Spleen (tissue), 7 donors: ENCODE results near the gene TEX14.

Experiments
- CTCF ChIP-seq, 11 experiments: fragments of 200-600 bp in 7 of 11; fragments of 450-650 bp in 4 of 11; sonication (generic) in 4 of 11; IDR thresholded peaks in 8 of 11; conservative IDR thresholded peaks in 3 of 11; 1 replicate in 7 of 11; 2 replicates in 4 of 11; pipeline versions ENCODE4 v1.4.0 to v1.8.0; 2016 to 2021; ENCODE audit warnings: antibody characterized with exemption in 11 of 11, inconsistent platforms in 4 of 11, mild to moderate bottlenecking in 1 of 11
- POLR2A ChIP-seq, 3 donors: fragments of 450-650 bp; IDR thresholded peaks; one replicate each; pipeline ENCODE4 v1.5.1; 2017; ENCODE audit warnings: antibody characterized with exemption in 3 of 3, mild to moderate bottlenecking in 1 of 3
- POLR2AphosphoS5 ChIP-seq, 3 donors: sonication (generic); formaldehyde crosslinking; IDR thresholded peaks; one replicate each; pipeline ENCODE4 v1.5.1; 2017; ENCODE audit warnings: antibody characterized with exemption in 3 of 3
- donor health status: DM: no; HTN: no; CAD: no; lungs with moderate emphysema.
- donor health status: DM: no; HTN: no; CAD: no.
- donor health status: DM: no; HTN: no; CAD: no.

- TF ChIP-seq CTCF (IDR thresholded peaks at IDR 0.05 in 8 of 11, conservative IDR thresholded peaks at IDR 0.05 in 3 of 11) (no peak), POLR2A (IDR thresholded peaks at IDR 0.05) (no peak), POLR2AphosphoS5 (IDR thresholded peaks at IDR 0.05) (no peak)
Measured at GRCh38 chr17:58583486-58583885, 108.4 kb downstream of the TEX14 start.
